ENCODE measurements around the gene BRME1.
A peak's percentile ranks its signal among the peaks of the same experiment; 100 is the strongest.

The BRME1 gene

DNA sequence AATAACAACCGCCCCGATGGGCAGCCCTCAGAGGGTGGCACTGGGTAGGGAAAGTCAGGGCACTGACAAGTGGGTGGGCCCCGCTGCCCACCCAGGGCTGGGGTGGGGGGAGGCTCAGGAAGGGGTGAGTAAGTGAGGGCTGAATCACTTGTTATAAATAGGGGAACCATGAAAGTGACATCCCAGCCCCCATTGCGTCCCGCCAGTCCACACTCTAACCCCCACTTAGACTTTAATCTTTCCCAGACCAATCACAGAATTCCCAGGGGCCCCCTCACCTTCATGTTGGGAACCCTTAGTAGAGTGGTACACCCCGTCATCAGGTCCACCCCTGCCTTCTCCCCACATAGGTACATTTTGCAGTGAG is 66.0 kb downstream of the BRME1 start:
- H3K4me3 ChIP-seq (ENCODE audit: low read length), result peak overlapping the region; percentile 95
- H3K9ac ChIP-seq (ENCODE audit: low read depth, low read length), result peak overlapping the region; percentile 98
- peaks cover 47% of the 10 kb centered on the region for H3K36me3 ChIP-seq (ENCODE audit: insufficient read depth, low read length)
- no peaks in the 10 kb centered on the region for H3K27me3 ChIP-seq (ENCODE audit: control insufficient read depth, insufficient read depth, low read length)
- peaks cover 53% of the 10 kb centered on the region for H3K4me1 ChIP-seq (ENCODE audit: control insufficient read depth, insufficient read depth, low read length)
- H3K4me2 ChIP-seq (ENCODE audit: low read length), result peak overlapping the region; percentile 93
- no peaks in the 10 kb centered on the region for H3K9me3 ChIP-seq (replicated peaks; ENCODE audit: low read length)

DNA sequence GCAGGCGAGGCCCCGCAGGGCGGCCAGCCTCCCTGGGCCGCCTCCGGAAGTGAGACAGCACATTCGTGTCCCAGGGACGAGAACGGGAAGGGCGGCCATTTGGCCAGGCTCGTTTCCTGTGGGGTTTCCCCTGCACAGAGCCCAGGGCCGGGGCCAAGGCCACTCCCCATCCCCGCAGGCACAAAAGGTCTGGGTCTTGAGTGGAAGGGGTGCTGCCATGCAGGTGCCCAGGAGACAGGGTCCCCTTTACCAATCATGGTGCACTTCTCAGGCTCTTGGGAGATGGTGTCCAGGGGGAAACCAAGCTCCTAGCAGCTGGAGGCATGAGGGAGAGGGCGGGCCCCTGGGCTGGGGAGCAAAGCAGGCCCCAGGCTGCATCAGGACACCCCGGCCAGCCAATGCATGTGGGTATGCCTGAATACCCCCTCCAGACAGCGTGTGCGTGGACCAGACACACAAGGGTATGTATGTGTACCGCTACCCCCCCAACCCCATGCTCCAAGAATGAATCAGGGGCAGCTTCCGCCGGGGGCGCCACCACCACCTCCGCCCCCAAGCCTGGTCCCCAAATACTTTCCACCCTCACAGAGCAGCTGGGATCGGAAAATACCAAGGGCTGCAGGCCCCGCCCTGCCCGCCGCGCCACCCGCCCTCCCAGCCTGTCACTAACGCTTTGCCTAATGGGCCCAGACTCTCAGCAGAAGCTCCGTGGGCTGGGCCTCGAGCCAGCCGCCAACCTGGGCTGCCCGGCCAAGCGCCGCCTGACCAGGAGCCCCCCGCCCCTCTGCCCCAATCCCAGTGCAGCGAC is 66.6 kb downstream of the BRME1 start:
- Histone ChIP-seq H3K4me3 (ENCODE audit: low read length) (peak overlapping the region; percentile 95), H3K9me3 (replicated peaks; ENCODE audit: low read length) (no peaks in the 10 kb centered on the region), H3K4me2 (ENCODE audit: low read length) (peak overlapping the region; percentile 93), H3K9ac (ENCODE audit: low read depth, low read length) (peak overlapping the region; percentile 98), H3K4me1 (ENCODE audit: control insufficient read depth, insufficient read depth, low read length) (peaks cover 58% of the 10 kb centered on the region), H3K27me3 (ENCODE audit: control insufficient read depth, insufficient read depth, low read length) (no peaks in the 10 kb centered on the region), H3K36me3 (ENCODE audit: insufficient read depth, low read length) (peaks cover 53% of the 10 kb centered on the region)

DNA sequence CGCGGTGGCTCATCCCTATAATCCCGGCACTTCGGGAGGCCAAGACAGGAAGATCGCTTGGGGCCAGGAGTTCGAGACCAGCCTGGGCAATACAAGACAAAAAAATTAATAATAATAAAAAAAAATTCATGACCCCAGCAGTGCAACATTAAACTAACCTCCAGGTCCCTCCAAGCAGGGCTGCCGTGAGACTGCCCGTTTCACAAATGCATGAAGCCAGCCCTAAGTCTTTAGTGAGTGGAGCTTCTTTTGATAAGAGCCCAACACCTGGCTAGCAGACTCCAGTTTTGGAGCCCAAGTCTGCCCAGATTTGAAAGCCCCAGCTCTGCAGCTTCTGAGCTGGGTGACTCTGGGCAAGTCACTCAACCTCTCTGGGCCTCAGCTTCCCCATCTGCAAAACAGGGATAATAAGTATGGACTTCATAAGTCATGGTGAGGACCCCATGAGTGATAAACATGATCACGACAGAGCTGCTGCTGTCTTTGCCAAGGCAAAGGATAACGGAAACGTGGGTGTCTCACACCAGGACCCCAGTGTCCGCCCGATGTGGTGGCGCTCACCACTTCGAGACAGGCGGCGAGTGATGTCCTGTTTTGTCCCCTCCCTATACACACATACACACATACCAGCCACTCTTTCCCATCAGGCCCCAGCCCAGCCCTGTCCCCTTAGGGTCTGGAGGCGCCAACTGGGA is 67.3 kb downstream of the BRME1 start:
- H3K4me1 ChIP-seq (ENCODE audit: control insufficient read depth, insufficient read depth, low read length), result peaks cover 61% of the 10 kb centered on the region

DNA sequence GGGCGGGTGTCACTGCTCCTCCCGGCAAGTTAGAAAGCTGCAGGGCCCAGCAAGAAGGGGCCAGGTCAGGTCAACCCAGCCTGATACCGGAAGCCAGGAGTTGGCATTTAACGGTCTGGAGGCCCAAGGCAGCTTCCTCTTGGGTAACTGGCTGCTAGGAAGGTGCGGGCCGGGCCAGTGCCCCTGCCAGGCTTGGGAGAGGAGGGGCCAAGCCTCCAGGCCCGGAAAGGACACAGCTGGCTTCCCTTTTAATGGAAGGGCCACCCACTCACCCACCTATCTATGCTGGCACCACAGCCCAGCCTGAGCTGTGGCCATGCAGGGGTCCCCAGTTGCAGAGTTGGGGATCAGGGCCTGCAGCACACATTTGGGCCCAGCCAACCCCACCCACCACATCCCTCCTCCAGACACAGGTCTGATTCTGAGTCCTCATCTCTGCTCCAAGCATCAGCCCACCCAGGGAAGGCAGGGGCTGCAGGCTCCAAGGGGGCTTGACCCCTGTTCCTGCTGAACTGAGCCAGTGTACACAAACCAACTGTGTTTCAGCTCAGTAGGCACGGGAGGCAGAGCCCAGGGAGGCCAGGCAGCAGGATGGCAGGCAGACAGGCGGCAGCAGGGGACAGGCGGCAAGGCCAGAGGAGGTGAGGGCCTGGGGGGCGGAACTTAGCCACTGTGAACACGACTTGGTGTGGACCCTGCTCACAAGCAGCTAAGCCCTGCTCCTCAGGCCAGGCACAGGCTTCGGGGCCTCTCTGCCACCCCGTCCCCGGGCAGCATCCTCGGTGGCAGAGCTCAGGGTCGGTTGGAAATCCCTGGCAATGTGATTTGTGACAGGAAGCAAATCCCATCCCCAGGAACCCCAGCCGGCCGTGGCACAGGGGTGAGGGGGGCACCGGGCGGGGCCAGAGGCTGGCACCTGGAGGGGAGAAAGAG is 69.9 kb downstream of the BRME1 start:
- Histone ChIP-seq H3K9me3 (replicated peaks; ENCODE audit: low read length) (no peaks in the 10 kb centered on the region), H3K27me3 (ENCODE audit: control insufficient read depth, insufficient read depth, low read length) (no peaks in the 10 kb centered on the region), H3K4me1 (ENCODE audit: control insufficient read depth, insufficient read depth, low read length) (peaks cover 57% of the 10 kb centered on the region), H3K9ac (ENCODE audit: low read depth, low read length) (peak overlapping the region; percentile 38), H3K4me2 (ENCODE audit: low read length) (peak overlapping the region; percentile 46), H3K36me3 (ENCODE audit: insufficient read depth, low read length) (peaks cover 55% of the 10 kb centered on the region), H3K4me3 (ENCODE audit: low read length) (no peak overlapping the region)

More for the DNA sequence above, 67.3 kb downstream of the BRME1 start:
- Histone ChIP-seq H3K4me2 (ENCODE audit: low read length) (peak overlapping the region; percentile 93), H3K9ac (ENCODE audit: low read depth, low read length) (peak overlapping the region; percentile 98), H3K9me3 (replicated peaks; ENCODE audit: low read length) (no peaks in the 10 kb centered on the region), H3K36me3 (ENCODE audit: insufficient read depth, low read length) (peaks cover 60% of the 10 kb centered on the region), H3K27me3 (ENCODE audit: control insufficient read depth, insufficient read depth, low read length) (no peaks in the 10 kb centered on the region), H3K4me3 (ENCODE audit: low read length) (peak overlapping the region; percentile 95)

DNA sequence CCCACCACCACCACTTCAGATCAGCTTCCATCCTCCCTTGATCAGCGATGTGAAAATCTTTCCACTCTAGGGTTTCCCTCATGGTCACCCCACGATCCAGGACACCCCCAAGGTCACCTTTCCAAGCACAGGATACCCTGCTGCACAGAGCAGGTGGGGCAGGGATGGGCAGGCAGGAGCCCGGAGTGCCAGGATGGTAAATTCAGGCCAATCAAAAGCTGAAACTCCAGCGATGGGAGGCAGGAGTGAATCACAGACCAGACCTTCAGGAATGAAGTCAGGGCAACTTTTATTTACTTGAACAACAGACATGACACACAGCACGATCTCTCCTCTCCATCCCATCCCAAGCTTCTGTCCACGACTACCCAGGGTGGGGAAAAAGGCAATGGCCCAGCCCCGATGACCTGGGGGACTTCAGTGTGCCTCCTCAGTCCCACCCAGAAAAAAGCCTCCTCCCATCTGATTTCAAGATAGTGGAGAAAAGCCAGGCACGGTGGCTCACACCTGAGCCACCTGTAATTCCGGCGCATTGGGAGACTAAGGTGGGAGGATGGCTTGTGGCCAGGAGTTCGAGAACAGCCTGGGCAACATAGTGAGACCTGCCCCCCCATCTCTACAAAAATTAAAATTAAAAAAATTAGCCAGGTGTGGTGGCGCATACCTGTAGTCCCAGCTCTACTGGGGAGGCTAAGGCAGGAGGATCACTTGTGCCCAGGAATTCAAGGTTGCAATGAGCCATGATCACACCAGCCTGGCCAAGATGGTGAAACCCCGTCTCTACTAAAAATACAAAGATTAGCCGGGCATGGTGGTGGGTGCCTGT is 71.5 kb downstream of the BRME1 start:
- Histone ChIP-seq H3K4me3 (ENCODE audit: low read length) (no peak overlapping the region), H3K27me3 (ENCODE audit: control insufficient read depth, insufficient read depth, low read length) (no peaks in the 10 kb centered on the region), H3K36me3 (ENCODE audit: insufficient read depth, low read length) (peaks cover 54% of the 10 kb centered on the region), H3K4me1 (ENCODE audit: control insufficient read depth, insufficient read depth, low read length) (peaks cover 57% of the 10 kb centered on the region), H3K4me2 (ENCODE audit: low read length) (peak overlapping the region; percentile 29), H3K9me3 (replicated peaks; ENCODE audit: low read length) (no peaks in the 10 kb centered on the region), H3K9ac (ENCODE audit: low read depth, low read length) (peak overlapping the region; percentile 44)

DNA sequence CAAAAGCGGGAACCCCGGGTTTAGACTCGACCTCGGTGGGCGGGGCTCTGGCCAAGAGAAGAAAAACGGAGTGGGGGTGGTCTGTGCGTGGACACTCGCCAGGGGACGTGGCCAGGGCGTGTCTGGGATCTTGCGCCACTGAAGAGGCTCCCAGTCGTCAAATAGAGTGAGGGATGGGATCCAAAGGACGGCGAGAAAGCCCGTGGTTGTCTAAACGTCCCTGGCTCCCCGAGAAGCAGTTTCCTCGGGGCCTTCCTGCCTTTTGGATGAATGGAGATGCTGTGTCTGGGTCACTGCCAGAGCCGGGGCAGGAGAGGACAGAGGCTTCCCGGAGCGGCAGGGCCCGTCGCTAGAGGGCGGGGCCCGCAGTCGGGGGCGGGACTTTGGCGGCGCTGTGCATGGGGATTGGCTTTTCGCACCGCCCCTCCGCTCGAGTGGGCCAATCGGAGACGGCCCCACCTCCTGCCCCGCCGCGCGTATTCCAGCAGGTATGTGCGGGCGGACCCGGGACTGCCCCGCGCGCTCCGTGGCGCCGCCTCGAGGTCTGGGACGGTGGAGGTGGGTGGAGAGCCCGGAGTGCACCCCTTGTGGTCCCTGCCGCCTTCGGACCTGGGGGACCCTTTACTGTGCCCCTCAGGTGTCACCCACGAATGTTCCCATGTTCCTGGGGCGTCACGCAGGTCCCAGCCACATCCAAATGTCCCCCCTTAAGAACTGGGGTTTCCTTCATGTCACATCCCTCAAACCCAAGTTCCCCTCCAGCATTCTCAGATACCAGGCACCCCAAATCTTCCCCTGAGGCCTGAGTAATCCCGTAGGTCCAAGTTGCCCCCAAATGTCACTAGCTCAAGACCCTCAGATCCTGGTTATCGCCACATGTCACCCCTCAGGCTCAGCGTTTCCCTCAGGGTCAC is 72.3 kb downstream of the BRME1 start:
- H3K4me3 ChIP-seq (ENCODE audit: low read length), result no peak overlapping the region
- peaks cover 51% of the 10 kb centered on the region for H3K36me3 ChIP-seq (ENCODE audit: insufficient read depth, low read length)
- H3K27me3 ChIP-seq (ENCODE audit: control insufficient read depth, insufficient read depth, low read length), result no peaks in the 10 kb centered on the region
- H3K4me1 ChIP-seq (ENCODE audit: control insufficient read depth, insufficient read depth, low read length), result peaks cover 48% of the 10 kb centered on the region
- H3K9ac ChIP-seq (ENCODE audit: low read depth, low read length), result peak overlapping the region; percentile 44
- H3K4me2 ChIP-seq (ENCODE audit: low read length), result peak overlapping the region; percentile 29
- H3K9me3 ChIP-seq (replicated peaks; ENCODE audit: low read length), result no peaks in the 10 kb centered on the region

Small RNA genes lying within 50 kb of the gene (small RNA-seq; reads per million reads assigned to genes)
- gene MIR181C, result 6.0 reads per million, percentile 87 among the genes with 10 or more reads in this experiment
- gene MIR181D, result 11.7 reads per million, percentile 91 among the genes with 10 or more reads in this experiment

Data from skeletal muscle satellite cell (primary cell).